HG03558 (cell line): ENCODE data around the gene ABCC11.
"Not testable (repeated sequence)": the region's sequence is repeated elsewhere in the genome, so short reads cannot be mapped to it uniquely, and the experiment has no call there.

Experiments
- ATAC-seq: cut with Tn5 transposase; IDR thresholded peaks from one replicate; pipeline ENCODE4 v1.9.1; 2021; ENCODE audit warnings: moderate number of reproducible peaks; ENCODE audit not compliant: unreplicated experiment; ENCODE audit errors: extremely low read depth

Gene ABCC11

DNA sequence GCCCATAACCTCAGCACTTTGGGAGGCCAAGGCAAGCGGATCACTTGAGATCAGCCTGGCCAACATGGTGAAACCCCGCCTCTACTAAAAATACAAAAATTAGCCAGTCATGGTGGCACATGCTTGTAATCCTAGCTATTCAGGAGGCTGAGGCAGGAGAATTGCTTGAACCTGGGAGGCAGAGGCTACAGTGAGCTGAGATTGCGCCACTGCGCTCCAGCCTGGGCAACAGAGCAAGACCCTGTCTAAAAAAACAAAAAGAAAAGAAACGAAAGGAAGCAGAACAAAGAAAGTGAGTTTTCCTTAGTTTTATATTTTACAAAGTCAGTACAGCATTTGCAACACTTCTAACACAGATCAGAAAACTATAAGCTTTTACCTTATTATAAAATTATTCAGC, 80.7 kb downstream of the ABCC11 start:
- not testable (repeated sequence) for ATAC-seq

DNA sequence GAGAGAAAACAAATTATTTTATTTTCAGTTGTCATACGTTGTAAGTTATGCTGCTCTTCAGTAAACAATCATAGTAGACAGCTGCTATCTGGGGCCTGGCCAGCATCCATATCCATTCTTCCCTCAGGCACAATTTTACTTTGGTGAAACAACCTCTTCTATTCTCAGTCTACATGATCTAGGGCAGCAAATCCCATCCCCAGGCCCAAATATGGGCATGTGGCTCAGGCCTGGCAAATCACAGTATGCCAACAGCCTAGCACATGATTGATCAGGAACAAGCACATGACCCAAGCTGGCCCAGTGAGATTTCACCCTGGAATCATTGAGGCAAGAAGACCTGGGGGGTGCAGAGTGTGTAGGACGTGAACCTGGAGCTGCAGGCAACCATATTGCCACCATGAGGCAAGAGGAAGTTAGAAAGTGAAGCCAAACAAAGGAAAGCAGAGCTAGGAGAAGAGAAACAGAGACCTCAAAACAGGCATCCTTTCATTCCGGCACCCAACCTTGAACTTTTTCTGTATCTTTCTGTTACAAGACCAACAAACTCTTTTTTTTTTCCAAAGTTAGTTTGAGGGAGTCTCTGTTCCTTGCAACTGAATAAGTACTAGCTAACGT, 81.3 kb downstream of the ABCC11 start:
- ATAC-seq = no peak

DNA sequence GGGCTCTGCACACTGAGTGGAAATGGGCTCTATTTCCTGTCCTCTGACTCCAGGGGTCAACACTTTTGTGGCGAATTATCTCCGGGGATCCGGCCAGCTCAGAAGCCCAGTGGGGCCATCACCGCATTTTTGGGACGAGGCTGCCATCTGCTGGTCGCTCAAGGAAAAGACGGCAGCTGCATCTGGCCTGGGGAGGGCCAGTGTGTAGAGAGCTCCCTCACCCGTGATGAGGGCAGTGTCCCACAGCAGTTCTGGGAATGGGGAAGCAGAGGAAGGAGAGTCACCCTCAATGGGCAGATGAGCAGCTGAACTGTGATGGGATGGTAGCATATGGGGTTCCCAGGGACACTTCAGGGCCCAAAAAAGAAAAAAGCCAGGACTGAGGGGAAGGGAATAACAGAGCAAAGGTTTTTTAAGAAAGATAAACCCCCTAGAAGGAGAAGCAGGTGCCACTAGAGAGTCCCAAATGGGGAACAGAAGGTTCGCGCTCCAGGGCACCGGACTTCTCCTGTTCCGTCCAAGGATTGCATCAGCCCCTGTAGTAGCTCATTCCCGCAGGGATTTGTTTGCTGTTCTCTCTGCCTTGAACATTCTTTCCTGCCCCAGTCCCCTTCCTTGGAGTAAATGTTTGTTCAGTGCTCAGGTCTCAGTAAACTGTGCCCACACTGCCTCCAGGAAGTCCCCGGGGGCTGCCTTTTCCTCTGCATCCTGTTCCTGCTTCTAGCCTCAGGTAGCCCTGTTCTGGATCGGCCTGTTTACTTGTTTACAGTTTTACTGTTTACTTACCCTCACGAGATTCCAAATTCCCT, 82.2 kb downstream of the ABCC11 start:
- ATAC-seq = no peak

DNA sequence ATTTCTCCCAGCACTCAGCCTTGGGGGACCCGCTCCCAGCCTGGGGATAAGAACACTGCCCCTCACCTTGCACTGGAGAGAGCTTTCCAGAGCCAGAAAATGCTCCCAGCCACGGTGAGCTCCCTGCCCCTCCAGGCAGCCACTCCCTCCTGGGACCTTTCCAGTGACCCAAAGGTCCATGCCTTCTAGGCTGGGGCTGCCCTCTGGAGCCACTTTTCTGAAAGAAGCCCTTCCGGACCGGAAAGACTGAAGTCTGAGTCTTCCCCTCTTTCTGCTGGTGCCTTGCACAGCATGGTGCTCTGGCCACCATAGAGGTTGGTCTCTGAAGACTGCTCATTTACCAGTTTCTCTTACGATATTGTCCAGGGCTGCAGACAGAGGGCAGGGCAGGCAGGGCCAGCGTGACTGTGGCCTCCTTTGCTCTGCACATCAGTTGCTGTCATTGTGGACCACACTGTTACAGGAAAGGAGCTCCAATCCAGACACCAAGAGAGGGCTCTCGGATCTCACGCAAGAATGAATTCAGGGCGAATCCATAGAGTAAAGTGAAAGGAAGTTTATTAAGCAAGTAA, 84.4 kb downstream of the ABCC11 start:
- no peak for ATAC-seq

DNA sequence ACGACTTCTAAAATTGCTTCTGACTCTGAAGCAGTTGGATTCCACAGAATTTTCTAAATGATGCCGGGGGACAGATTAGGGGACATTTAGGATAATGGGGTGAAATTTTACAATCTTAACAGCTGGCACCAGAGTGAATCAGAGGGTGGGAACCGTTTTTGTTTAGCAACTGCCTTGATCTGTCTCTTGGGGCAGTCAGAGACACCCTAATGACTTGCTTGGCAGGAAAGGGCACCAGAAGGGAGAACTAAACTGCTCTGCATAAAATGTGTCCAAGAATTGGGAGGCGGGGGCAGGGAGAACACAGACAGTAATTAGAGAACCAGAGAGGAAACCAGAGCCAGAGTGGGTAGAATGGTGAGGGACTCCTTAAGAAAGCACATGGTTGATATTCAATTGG, 85.4 kb downstream of the ABCC11 start:
- ATAC-seq = no peak

DNA sequence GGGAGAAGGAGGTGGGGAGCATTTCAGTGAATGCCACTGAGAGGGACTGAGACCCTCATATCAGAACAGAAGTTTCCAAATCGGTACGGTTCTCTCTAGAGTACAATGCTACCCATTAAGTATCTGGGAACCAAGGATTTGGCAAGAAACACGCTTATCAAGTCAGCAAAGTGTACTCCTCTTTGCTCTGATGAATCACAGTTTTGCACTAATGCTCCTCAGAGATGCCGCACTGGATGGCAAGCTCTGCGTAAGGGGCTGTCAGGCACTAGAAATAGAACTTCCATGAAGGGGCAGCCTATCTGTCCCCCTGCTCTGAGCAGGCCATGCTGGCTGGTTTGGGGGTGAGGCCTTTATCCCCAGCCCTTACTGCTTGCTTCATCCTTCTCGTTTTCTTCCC, 86.8 kb downstream of the ABCC11 start:
- no peak for ATAC-seq

DNA sequence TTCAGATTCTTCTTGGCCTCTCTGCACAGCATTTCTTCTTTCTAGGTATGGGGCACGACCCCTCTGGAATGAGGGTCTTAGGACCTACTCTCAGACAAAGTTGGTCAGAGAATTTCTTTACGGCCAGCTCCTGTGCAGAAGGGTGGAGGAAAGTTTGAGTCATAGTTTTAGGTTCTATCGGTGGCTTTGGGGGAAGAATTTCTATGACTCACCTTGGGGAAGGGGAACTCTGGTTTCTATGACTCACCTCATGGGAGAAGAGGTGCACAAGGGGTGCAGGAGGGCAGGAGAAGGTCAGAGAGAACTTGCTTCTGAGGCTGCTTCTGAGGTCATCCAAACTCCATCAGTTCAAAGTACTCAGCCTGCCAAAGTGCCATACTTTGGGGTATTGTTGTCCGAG, 89.0 kb downstream of the ABCC11 start:
- peak; percentile 76 for ATAC-seq

DNA sequence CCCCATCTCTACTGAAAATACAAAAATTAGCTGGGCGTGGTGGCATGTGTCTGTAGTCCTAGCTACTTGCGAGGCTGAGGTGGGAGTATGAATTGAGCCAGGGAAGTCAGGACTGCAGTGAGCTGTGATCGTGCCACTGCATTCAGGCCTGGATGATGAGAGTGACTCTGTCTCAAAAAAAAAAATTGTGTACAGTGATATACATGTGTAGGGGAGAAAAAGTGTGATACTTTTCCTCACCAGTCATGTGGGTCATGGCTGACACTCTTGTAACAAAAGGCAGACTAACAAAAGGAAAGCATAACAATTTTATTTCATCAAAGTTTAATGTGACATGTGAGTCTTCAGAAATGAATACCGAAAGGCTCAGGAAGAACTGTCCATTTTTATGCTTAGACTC, 89.5 kb downstream of the ABCC11 start:
- no peak for ATAC-seq

DNA sequence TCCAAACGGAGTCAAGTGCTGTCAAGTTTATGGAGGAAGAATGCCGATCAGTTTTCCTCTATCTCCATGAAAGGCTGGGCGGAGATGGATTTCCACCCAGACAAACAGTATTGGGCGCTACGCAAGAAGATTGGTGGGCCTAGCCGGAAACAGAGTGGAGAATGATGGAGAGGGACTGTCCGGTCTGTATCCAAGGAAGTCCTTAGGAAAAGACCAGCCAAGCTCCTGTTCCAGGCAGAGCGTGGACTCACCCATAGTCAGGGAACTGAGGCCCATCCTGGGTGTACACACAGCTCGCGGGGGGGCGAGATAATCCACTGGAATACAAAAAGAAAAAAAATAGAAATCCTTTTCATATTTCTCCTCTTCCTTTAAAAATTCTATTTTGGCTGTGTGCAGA, 90.0 kb downstream of the ABCC11 start:
- no peak for ATAC-seq

DNA sequence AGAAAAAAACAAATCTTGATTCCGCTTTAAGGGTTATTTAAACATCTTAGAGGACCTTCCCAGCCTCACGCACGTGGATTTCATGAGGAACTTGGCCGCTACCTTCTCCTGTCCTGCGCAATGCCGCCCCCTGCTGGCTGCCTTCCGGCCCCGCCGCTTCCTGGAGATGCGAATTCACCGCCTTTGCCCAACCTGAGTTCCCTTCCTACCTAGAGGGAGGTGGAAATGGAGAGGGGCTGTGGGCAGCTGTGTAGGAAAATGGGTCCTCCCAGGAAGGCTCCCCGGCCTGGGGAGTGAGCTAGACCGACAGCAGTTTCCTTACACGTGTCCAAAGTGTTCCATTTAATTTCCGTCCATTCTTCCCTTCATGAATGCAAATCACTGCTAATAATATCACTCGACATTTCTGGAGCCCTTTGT, 90.5 kb downstream of the ABCC11 start:
- no peak for ATAC-seq

DNA sequence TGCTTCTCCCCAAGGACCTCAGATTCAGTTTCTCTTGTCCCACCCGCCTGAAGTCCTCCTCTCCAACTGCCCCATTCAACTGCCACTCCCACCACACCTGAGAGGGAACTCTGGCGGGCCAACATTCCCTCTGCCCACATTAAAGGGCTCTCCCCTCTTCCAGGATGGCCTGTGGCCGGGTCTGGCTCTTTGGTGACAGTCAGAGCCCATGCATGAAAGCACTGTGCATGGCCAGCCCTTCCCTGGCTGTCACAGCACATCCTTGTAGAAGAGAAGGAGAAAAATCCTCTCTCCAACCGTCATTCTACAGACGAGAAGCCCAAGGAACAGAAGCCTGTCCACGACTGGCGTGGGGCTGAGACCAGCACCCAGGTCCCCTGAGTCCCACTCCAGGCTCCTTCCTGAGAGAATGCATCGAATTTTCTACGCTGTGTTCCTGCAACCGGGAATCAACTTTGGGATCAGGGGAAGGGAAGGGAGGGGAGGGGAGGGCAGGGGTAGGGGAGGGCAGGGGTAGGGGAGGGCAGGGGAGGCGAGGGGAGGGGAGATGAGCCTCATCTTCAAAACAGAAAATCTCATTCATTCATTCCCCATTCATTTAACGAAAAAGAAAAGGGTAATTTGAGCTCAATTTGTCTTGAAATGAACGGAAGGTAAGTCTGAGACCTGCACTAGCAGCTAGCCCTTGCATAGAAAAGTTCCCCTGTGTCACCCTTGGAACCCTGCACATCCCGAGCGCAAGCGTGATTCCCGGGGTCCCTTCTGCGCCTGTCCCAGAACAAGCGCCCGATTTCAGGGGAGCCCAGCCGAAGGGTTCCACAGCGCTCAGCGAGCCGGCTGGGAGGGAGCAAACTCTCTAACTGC, 91.2 kb downstream of the ABCC11 start, which contains the start of gene ABCC12:
ABCC12 (minus strand) TSS at position 68 of the 864 bp plus-strand sequence. CDS start 9,569 bp downstream, outside the sequence.
- no peak for ATAC-seq

DNA sequence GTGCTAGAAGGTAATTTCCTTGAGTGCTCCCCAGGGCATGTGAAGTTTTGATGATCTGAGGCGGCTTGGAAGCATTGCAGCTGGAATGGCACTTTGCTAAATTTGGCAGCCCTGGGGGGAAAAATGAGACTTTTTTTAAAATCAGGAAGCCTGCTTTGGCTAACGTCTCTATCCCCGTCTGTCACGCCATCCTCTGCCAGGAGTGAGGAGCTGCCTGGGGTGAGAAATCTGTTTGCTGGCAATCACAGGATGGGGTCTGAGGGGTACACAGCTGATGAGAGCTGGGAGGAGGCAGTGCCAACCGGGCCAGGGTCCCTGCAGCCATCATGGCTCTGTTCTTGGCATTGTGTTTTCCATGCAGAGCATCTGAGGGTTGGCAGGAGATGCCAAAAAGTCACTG, 93.6 kb downstream of the ABCC11 start:
- ATAC-seq = no peak

DNA sequence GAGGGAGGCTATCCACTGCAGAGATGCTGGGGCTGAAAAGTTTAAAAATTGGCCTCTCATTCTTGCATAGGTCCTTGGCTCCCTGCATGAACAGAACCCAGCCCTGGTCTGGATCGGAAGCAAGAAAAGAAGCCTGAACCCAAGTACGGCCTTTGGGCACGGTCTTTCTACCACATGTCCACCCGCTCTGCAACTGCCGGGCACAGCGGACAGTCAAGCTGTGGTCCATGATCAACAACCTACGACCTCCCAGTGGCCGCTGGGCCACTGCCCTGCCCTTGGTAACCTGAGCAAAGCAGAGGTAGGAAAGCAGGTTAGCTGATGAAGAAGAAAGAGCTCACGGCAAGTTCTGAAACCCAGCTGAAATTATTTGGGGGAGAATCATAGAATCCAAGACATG, 95.1 kb downstream of the ABCC11 start:
- ATAC-seq = no peak

DNA sequence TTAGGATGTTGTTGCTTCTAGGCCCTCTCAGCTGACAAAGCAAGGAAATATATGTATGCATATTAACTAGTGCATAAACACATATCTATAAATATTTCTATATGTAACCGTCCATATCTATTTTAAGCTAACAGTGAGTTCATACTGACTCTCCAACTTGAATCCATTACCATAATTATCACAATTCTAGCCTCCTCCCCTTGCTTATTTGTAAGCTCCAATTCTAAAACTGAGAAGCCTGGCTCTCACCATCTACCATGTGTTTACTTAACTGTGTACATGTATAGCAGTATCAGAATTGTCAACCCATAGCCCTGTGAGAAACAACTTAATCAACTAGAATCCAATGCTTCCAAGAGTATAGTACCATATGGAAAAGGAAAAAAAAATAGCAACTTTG, 96.6 kb downstream of the ABCC11 start:
- no peak for ATAC-seq

DNA sequence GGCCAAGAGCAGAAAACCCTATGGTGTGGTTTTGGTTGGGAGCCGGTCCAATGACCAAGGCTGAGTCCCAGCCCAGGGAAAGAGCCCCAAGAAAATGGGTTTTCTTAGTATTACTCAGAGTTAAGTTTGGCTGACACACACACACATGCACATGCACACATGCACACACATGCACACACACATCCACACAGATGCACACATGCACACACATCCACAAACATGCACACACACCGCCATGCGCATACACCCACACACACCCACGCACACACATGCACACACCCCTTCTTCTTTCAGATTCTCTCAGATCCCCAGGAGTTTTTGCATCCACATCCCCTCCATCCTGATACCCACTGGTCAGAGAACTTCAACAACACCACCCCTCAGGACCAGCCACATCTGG, 100.6 kb downstream of the ABCC11 start:
- no peak for ATAC-seq

DNA sequence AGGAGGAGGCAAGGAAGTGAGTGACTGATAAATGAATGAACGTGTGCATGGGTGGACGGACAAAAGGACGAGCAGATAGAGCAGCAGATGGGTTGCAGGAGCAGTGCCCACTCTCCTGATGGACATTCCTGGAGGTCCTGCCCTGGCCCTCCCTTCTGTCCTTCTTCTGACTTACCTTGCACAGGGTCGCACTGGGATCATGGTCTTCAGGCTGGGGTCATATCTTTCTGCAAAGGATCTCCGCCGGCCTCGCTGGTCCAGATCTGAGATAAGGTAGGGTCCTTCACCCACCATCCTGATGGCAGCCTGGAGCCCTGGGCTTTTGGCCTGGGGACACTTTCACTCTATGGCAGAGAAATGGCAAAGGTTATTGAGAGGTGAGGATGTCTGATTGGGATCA, 101.2 kb downstream of the ABCC11 start:
- ATAC-seq = no peak

DNA sequence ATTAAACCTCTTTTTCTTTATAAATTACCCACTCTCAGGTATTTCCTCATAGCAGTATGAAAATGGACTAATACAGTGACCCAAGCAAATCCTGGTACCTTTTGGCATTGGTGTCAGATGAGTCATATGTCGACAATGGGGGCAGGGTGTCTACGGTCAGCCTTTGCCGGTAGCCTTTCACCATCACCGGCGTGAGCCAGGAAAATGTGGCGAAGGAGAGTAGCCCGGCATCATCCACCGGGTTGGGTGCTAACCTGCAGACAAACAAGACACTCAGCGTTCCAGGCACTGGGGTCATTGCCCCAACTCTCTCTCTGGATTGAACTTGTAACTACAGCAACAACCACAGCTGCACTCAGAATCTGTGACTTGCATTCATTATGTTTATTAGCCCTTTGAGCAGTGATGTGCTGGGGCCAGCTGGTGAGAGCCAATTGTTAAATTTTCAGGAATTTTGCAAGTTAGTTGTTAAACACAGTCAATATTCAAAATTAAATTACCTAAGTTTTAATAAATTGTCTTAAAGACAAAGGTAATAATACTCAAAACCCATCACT, 103.4 kb downstream of the ABCC11 start:
- ATAC-seq = no peak

DNA sequence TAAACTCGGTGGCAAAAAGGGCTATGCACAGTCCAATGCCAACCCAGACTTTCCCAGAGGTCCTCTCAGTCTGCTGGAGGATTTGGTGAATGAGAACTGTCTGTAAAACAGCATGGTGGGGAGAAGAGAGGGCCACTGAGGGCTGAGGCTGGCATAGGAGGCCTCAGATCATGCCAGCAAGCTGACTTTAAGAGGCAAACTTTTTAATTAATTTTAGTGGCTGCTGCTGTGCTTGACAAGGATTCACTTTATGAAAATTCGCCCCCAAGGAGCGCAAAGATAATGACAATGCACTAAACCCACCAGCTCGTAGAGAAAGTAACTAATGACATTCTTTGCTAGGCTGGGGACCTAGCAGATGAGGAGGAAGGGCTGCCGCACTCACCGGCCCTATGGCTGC, 106.5 kb downstream of the ABCC11 start:
- no peak for ATAC-seq

DNA sequence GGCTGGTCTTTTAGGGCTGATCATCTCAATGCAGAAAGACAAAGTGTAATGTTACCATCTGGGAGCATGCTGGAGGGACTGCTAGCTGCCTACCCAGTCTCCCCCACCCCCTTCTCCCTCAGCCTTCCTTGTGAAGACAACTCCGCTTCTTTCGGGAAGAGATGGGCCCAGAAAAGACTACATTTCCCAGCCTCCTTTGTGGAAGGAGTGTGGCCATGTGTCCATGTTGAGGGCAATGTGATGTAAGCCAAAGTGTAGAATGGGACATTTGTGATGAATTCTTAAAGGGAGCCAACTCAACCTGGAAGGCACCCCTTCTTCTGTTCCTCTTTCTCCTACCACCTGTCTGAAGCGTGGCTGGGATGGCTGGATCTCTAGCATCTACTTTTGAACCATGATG, 107.8 kb downstream of the ABCC11 start:
- ATAC-seq = no peak

DNA sequence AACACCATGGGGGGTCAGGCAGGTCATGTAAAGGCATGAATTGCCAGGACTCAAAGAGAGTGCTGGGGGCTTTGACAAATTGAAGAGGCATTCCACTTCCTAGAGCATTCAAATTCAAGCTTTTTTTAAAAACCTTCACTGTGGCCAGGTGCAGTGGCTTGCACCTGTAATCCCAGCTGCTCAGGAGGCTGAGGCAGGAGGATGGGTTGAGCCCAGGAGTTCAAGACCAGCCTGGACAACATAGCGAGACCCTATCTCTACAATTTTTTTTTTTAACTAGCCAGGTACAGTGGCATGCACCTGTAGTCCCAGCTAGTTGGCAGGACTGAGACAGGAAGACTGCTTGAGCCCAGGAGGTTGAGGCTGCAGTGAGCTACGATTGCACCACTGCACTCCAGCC, 108.8 kb downstream of the ABCC11 start:
- ATAC-seq = no peak
